PFSK-1 (cell line): Measurements from ENCODE around the gene SUSD3.

ENCODE experiments used
- FOXP2 ChIP-seq: optimal IDR thresholded peaks from 2 replicates; pipeline ENCODE3; 2011; ENCODE audit warnings: borderline replicate concordance, control low read depth, inconsistent platforms; ENCODE audit not compliant: insufficient read depth; ENCODE audit errors: extremely low read length, extremely low read depth
- POLR2AphosphoS5 ChIP-seq: IDR thresholded peaks from 2 replicates; pipeline ENCODE4 v1.6.1; 2012; ENCODE audit warnings: low read depth, mild to moderate bottlenecking, control low read depth, low read length, moderate library complexity
- REST ChIP-seq, 2 experiments: IDR thresholded peaks; 2 replicates each; pipeline versions ENCODE4 v1.6.1 to v1.8.0; 2011 to 2012; ENCODE audit warnings: low read depth in 2 of 2, low read length in 2 of 2, control low read depth in 1 of 2, inconsistent platforms in 1 of 2, mild to moderate bottlenecking in 1 of 2, moderate library complexity in 1 of 2; ENCODE audit not compliant: insufficient read depth in 1 of 2
- SIN3A ChIP-seq: IDR thresholded peaks from 2 replicates; pipeline ENCODE4 v1.6.1; 2012; ENCODE audit warnings: mild to moderate bottlenecking, low read length, moderate library complexity, borderline replicate concordance; ENCODE audit not compliant: insufficient read depth
- TAF1 ChIP-seq: IDR thresholded peaks from 2 replicates; pipeline ENCODE4 v1.6.1; 2012; ENCODE audit warnings: low read length, control low read depth, borderline replicate concordance; ENCODE audit not compliant: insufficient read depth

The SUSD3 gene

DNA sequence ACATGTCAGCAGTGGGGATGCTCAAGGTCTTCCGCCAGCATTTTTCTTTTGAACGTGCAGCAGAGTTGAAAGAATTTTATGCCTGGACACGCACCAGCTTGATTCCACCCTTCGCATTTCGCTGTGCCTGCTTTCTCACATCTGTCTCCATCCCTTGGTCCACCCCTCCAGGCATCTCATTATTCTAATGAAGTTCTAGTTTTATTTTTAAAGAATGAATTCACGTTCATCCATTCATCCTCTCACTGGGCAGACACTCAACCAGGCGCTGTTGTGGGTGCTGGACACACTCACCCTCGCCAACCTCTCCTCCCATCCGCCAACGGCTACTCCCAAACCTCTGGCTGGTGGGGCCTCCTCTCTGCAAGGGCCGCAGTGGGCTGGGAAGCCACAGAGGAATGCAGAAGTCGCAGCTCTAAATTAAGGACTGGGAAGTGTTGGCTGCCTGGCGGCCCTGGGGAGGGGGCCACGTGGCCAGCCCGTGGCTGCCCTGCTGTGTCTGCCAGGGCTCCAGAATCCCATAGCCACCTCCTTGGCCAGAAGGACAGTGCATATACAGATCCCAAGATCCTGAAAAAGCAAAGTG, 6.7 kb downstream of the SUSD3 start:
- TF ChIP-seq REST (IDR thresholded peaks at IDR 0.05; ENCODE audit: insufficient read depth in 1 of 2, low read depth in 2 of 2, low read length in 2 of 2) (no peak), TAF1 (no peak), FOXP2 (no peak), SIN3A (no peak), POLR2AphosphoS5 (no peak)

DNA sequence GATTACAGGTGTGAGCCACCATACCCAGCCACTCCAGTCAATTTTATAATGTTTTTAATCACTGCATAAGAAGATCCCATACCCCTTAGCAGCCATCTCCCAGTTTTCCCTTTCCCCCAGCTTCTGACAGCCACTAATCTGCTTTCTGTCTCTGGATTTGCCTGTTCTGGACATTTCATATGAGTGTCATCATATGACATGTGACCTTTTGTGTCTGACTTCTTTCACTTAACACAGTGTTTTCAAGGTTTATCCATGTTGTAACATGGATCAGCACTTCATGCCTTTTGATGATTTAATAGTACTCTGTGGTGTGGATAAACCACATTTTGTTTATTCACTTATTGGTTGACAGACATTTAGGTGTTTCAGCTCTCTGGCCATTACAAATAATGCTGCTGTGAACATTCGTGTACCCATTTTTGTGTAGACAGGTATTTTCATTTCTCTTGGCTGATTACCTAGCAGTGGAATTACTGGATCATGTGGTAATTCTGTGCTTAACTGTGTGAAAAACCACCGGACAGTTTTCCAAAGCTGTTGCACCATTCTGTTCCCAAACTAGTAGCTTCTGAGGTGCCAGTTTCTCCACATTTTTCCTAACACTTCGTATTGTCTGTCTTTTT, 8.6 kb downstream of the SUSD3 start:
- TF ChIP-seq POLR2AphosphoS5 (no peak), FOXP2 (no peak), REST (IDR thresholded peaks at IDR 0.05; ENCODE audit: insufficient read depth in 1 of 2, low read depth in 2 of 2, low read length in 2 of 2) (no peak), TAF1 (no peak), SIN3A (no peak)

DNA sequence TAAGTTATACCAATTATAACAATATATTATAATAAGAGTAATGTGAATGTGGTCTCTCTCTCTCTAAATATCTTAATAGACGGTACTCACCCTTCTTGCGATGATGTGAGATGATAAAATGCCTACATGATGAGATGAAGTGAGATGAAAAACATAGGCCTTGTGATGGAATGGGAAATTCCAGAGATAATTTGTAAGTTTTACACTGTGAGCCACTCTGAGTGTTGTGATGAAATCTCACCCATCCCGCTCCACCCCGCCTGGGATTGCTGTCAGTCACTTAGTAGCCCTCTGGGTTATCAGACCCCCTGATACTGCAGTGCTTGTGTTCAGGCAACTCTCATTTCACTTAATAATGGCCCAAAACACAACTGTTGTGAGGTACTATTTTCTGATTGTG, 10.5 kb downstream of the SUSD3 start:
- TF ChIP-seq TAF1 (no peak), FOXP2 (no peak), POLR2AphosphoS5 (no peak), SIN3A (no peak), REST (IDR thresholded peaks at IDR 0.05; ENCODE audit: insufficient read depth in 1 of 2, low read depth in 2 of 2, low read length in 2 of 2) (no peak)

- no peak for TF ChIP-seq TAF1
- no peak for TF ChIP-seq SIN3A
- TF ChIP-seq FOXP2: no peak
- TF ChIP-seq REST (IDR thresholded peaks at IDR 0.05; ENCODE audit: insufficient read depth in 1 of 2, low read depth in 2 of 2, low read length in 2 of 2): no peak
- no peak for TF ChIP-seq POLR2AphosphoS5
Observed at GRCh38 chr9:93071464-93071863, 13.0 kb downstream of the SUSD3 start.

DNA sequence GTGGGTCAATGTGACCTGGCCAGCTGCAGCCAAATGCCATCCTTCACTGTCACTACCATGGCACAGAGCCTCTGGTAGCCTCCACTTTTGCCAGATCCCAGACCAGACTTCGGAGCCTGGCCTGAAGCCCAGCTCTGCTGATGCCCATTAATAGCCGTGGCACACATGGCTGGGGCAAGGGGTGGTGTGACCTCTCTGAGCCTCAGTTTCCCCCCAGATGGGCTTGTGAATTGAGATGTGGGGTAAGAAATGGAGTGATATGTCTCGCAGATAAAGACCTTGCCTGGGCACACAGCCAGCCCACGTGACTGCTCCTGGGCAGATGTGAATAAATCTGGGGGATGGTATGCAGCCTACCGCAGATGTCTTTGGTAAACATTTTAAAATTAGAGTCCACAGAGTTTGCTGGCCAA, 13.9 kb downstream of the SUSD3 start:
- no peak for TF ChIP-seq TAF1
- no peak for TF ChIP-seq REST (IDR thresholded peaks at IDR 0.05; ENCODE audit: insufficient read depth in 1 of 2, low read depth in 2 of 2, low read length in 2 of 2)
